ENCODE measurements around the gene ASPSCR1.

GRCh38 chr17:82065193-82065637 lies 87.8 kb downstream of the ASPSCR1 start:
- no peak for TF ChIP-seq POLR2A (IDR thresholded peaks at IDR 0.05)
- no peak for TF ChIP-seq CTCF (IDR thresholded peaks at IDR 0.05)
- no peak for TF ChIP-seq POLR2AphosphoS5 (IDR thresholded peaks at IDR 0.05)
- no peak for TF ChIP-seq EP300 (IDR thresholded peaks at IDR 0.05)

All from stomach (tissue), 4 donors.